COLO668 (cell line): Measurements from ENCODE around the gene GRIN3B.

Experiments used
- DNase-seq: peaks from one replicate; lab custom pipeline; 2025; ENCODE audit not compliant: unreplicated experiment; lab: John Stamatoyannopoulos, UW

Gene GRIN3B

GRCh38 chr19:964116-964520 is 36.1 kb upstream of the GRIN3B start:
- no peak for DNase-seq

- DNase-seq: no peak
Measured at GRCh38 chr19:964761-965694, 35.2 kb upstream of the GRIN3B start.

- peak; percentile 29 for DNase-seq
Measured at GRCh38 chr19:966485-967088, 33.6 kb upstream of the GRIN3B start.

- DNase-seq: no peak
Measured at GRCh38 chr19:970695-971094, 29.5 kb upstream of the GRIN3B start.

GRCh38 chr19:971795-972194 is 28.4 kb upstream of the GRIN3B start:
- DNase-seq: no peak

- DNase-seq: no peak
Measured at GRCh38 chr19:972281-972680, 27.9 kb upstream of the GRIN3B start.

GRCh38 chr19:973726-974563 is 26.3 kb upstream of the GRIN3B start:
- DNase-seq: no peak

- DNase-seq: no peak
Measured at GRCh38 chr19:974564-975257, 25.5 kb upstream of the GRIN3B start.

GRCh38 chr19:976476-976875 is 23.7 kb upstream of the GRIN3B start:
- DNase-seq: no peak

- DNase-seq: no peak
Measured at GRCh38 chr19:977058-977464, 23.2 kb upstream of the GRIN3B start.

- no peak for DNase-seq
Measured at GRCh38 chr19:979318-979741, 20.9 kb upstream of the GRIN3B start.

- DNase-seq: no peak
Measured at GRCh38 chr19:980133-980998, 19.9 kb upstream of the GRIN3B start.

GRCh38 chr19:982567-983170 is 17.6 kb upstream of the GRIN3B start:
- peak; percentile 73 for DNase-seq

GRCh38 chr19:984165-984967 is 15.9 kb upstream of the GRIN3B start, which contains the start of gene WDR18:
TSS of gene WDR18 (plus strand) at chr19:984345. CDS start at chr19:984354, 9 bp downstream.
- peak; percentile 95 for DNase-seq

GRCh38 chr19:986083-986482 is 14.1 kb upstream of the GRIN3B start:
- no peak for DNase-seq

GRCh38 chr19:988081-988480 is 12.1 kb upstream of the GRIN3B start:
- no peak for DNase-seq

GRCh38 chr19:988510-988909 is 11.7 kb upstream of the GRIN3B start:
- DNase-seq: no peak

GRCh38 chr19:989381-990081 is 10.7 kb upstream of the GRIN3B start:
- no peak for DNase-seq
